GM10266 (cell line): Measurements from ENCODE around the gene FXYD6.
"Not testable (repeated sequence)": the region's sequence is repeated elsewhere in the genome, so short reads cannot be mapped to it uniquely, and the experiment has no call there.

Source experiments
- DNase-seq: peaks from one replicate; pipeline ENCODE4 v3.0.0; 2012; ENCODE audit errors: extremely low spot score
- TF ChIP-seq, protein P1 (sequence below): IDR thresholded peaks from 2 replicates; pipeline ENCODE4 v1.5.1; 2012; ENCODE audit warnings: mild to moderate bottlenecking, low read depth; ENCODE audit not compliant: control insufficient read depth, insufficient read depth; ENCODE audit errors: missing control alignments

FXYD6 gene

GRCh38 chr11:117871784-117872183 lies 4.7 kb downstream of the FXYD6 start:
- DNase-seq, result no peak
- TF ChIP-seq, protein P1, sequence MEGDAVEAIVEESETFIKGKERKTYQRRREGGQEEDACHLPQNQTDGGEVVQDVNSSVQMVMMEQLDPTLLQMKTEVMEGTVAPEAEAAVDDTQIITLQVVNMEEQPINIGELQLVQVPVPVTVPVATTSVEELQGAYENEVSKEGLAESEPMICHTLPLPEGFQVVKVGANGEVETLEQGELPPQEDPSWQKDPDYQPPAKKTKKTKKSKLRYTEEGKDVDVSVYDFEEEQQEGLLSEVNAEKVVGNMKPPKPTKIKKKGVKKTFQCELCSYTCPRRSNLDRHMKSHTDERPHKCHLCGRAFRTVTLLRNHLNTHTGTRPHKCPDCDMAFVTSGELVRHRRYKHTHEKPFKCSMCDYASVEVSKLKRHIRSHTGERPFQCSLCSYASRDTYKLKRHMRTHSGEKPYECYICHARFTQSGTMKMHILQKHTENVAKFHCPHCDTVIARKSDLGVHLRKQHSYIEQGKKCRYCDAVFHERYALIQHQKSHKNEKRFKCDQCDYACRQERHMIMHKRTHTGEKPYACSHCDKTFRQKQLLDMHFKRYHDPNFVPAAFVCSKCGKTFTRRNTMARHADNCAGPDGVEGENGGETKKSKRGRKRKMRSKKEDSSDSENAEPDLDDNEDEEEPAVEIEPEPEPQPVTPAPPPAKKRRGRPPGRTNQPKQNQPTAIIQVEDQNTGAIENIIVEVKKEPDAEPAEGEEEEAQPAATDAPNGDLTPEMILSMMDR, result no peak

DNA sequence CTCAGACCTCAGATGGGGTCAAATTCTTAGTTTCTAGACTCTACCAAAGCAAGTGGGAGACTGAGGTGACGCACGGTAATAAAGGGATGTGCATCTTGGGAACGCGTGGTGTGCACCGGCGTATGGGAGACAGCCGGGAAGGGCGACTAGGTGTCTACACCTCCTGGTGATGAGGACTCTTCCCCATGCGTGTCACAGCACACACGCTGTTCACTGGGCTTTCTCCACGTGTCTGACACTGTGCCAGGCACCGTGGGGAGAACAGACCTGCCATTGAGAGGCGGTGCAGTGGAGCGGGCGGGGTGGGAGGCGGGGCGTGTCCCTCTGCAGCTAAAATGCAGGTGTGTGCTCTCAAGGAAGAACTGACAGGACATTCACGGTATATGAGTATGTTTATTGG lies 5.3 kb downstream of the FXYD6 start:
- DNase-seq, result no peak
- TF ChIP-seq, protein P1, result no peak

- TF ChIP-seq, protein P1, result no peak
- no peak for DNase-seq
These were observed 6.1 kb downstream of the FXYD6 start for GRCh38 chr11:117870103-117870952.

DNA sequence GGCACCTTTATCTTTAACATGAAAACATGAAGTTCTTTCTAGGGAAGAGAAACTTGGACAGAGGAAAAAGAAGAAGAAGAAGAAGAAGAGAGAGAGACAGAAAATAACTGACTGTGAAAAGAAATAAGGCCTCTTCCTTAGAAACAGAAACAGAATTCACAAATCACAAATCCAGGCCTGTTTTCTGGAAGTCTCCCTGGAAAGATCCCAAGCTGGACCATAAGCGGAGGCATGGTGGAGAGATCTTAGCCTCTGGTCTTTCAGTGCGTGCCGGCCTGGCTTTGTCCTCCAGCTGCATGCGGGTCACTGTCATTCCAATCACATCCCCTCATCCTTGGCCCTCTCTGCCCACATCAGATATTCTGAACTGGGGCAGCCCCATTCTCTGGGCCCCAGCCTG lies 6.9 kb downstream of the FXYD6 start:
- TF ChIP-seq, protein P1, result no peak
- DNase-seq, result no peak

GRCh38 chr11:117868815-117869561 lies 7.5 kb downstream of the FXYD6 start:
- no peak for DNase-seq

DNA sequence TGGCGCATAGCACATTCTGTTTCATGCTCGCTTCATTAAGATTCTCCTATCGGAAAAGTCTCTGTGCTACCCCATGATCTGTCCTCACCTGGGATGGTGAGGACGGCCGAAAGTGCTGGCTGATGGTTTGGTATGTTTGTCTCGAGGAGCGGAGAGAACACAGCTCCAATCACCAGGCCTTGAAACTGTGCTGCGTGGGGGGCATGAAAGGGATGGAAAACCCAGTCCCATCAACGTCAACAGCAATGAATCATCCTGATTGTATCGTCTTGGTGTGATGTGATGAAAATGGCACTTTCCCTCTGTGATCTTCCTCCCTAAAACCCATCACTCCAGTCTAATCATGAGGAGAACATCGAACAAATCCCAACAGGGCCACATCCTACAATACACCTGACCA lies 8.4 kb downstream of the FXYD6 start:
- TF ChIP-seq, protein P1, result no peak
- no peak for DNase-seq

More at GRCh38 chr11:117868815-117869561, 7.5 kb downstream of the FXYD6 start:
- TF ChIP-seq, protein P1, result no peak

DNA sequence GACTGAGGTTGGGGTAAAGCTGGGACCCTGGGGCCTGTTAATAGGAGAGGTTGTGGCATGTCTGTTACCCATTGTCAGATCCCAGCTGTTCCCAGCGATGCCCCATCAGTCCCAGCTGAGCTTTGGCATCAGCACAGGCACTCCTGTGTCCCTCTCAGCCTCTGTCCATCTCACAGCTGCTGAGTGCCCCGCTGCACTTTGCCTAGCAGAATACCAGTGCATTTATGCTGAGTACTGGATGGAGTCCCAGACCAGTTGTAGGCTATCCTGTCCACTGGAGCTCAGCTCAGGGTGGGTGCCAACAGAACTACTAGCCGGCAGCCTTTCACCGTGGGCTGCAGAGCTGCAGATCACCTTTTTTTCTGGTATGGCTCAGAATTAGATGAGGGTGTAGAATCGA lies 9.9 kb downstream of the FXYD6 start:
- TF ChIP-seq, protein P1, result no peak
- DNase-seq, result no peak

DNA sequence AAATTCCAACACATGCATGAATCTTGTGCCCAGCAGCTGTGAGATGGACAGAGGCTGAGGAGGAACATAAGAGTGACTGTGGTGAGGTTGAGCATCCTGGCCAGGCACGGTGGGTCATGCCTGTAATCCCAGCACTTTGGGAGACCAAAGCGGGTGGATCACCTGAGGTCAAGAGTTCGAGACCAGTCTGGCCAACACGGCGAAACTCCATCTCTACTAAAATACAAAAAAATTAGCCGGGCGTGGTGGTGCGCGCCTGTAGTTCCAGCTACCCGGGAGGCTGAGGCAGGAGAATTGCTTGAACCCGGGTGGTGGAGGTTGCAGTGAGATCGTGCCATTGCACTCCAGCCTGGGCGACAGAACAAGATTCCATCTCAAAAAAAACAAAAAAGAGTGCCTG lies 10.9 kb downstream of the FXYD6 start:
- DNase-seq, result not testable (repeated sequence)
